Thyroid gland (tissue), 4 donors: ENCODE results near the gene CCL2. TPM values are rescaled to one million over a fixed set of nuclear protein-coding genes. Genes with fewer than 3 reads are reported as not detected.
"Not testable (repeated sequence)": the region's sequence is repeated elsewhere in the genome, so short reads cannot be mapped to it uniquely, and the experiment has no call there.

Source experiments
- DNase-seq, 2 donors: peaks; one replicate each; pipeline ENCODE4 v3.0.0-alpha.2; 2019
- H3K27ac ChIP-seq, 3 donors: fragments of 200-600 bp; sonication (generic); 1 replicate in 2 of 3; 2 replicates in 1 of 3; pipeline ENCODE4 v1.5.1; 2016 to 2019; ENCODE audit warnings: mild to moderate bottlenecking in 1 of 3, moderate library complexity in 1 of 3
- H3K27me3 ChIP-seq: fragments of 200-600 bp; sonication (generic); one replicate; pipeline ENCODE4 v1.5.1; 2019
- H3K36me3 ChIP-seq, 2 donors: fragments of 200-600 bp; sonication (generic); one replicate each; pipeline ENCODE4 v1.5.1; 2016 to 2019
- H3K4me1 ChIP-seq, 2 donors: fragments of 200-600 bp; sonication (generic); one replicate each; pipeline ENCODE4 v1.5.1; 2017 to 2019
- H3K4me3 ChIP-seq, 3 donors: fragments of 200-600 bp; sonication (generic); replicated peaks in 1 of 3; 1 replicate in 2 of 3; 2 replicates in 1 of 3; pipeline ENCODE4 v1.5.1; 2016; ENCODE audit warnings: mild to moderate bottlenecking in 1 of 3
- H3K9me3 ChIP-seq: fragments of 200-600 bp; sonication (generic); one replicate; pipeline ENCODE4 v1.5.1; 2017
- POLR2A ChIP-seq, 2 donors: fragments of 450-650 bp; IDR thresholded peaks; one replicate each; pipeline ENCODE4 v1.6.1; 2017; ENCODE audit warnings: antibody characterized with exemption in 2 of 2, mild to moderate bottlenecking in 2 of 2, moderate library complexity in 1 of 2
- WGBS, 2 donors: methylation state at CpG; one replicate each; pipeline ENCODE4 v1.1.5; 2017; 5-methylcytosine and 5-hydroxymethylcytosine counted together
- intact Hi-C: fragments of 100-400 bp; cut with DNase I; formaldehyde crosslinking; loops from one replicate; pipeline ENCODE4 v1.15.1; 2023
- total RNA-seq, 4 donors: library from RNA; depleted of rRNA; stranded (reverse); fragments of >200 nt; gene quantifications; one replicate each; pipeline ENCODE4 v1.2.3, GENCODE V29; 2016
- TF ChIP-seq, protein P1 (sequence below), 6 experiments: fragments of 200-600 bp in 3 of 6; fragments of 450-650 bp in 3 of 6; sonication (generic) in 3 of 6; IDR thresholded peaks; one replicate each; pipeline ENCODE4 v1.5.1; 2016 to 2019; ENCODE audit warnings: antibody characterized with exemption in 6 of 6, mild to moderate bottlenecking in 2 of 6, inconsistent platforms in 1 of 6, moderate library complexity in 1 of 6

CCL2 gene
- total RNA-seq, 4 donors from 2014 or later = 11.7 to 39.4 (median 23.6) TPM

- intact Hi-C loops = no loop called here
- TF ChIP-seq POLR2A (IDR thresholded peaks at IDR 0.05) = no peak
- TF ChIP-seq, protein P1, sequence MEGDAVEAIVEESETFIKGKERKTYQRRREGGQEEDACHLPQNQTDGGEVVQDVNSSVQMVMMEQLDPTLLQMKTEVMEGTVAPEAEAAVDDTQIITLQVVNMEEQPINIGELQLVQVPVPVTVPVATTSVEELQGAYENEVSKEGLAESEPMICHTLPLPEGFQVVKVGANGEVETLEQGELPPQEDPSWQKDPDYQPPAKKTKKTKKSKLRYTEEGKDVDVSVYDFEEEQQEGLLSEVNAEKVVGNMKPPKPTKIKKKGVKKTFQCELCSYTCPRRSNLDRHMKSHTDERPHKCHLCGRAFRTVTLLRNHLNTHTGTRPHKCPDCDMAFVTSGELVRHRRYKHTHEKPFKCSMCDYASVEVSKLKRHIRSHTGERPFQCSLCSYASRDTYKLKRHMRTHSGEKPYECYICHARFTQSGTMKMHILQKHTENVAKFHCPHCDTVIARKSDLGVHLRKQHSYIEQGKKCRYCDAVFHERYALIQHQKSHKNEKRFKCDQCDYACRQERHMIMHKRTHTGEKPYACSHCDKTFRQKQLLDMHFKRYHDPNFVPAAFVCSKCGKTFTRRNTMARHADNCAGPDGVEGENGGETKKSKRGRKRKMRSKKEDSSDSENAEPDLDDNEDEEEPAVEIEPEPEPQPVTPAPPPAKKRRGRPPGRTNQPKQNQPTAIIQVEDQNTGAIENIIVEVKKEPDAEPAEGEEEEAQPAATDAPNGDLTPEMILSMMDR (IDR thresholded peaks at IDR 0.05) = no peak
- Histone ChIP-seq H3K36me3 (no peaks in the 10 kb centered on the region), H3K4me1 (peaks cover 11 to 23% of the 10 kb centered on the region in 2 donors), H3K4me3 (no peak overlapping the region), H3K27me3 (no peaks in the 10 kb centered on the region), H3K9me3 (no peaks in the 10 kb centered on the region), H3K27ac (no peak overlapping the region)
- no peak for DNase-seq
- WGBS, 2 donors = 83 to 86% methylated on average over 3 of the region's 3 CpGs
Observed at GRCh38 chr17:34222722-34223497, 32.2 kb upstream of the CCL2 start.

DNA sequence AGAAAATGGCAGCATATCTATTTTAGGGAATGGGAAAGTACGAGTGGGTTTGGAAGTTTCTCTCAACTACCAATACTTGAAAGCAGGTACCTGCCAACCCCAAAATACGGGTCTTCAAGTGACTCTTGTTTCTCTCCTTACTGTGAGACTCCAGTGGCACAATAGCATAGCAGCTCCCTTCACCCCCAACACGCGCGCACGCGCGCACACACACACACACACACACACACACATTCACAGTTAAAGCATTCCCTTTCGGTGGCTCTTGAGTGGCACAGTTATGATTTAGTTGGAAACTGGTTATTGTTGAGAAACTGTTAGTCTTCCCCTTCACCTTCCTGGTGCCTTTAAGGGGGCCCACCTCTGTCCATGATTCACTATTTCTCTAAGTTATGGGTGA lies 30.0 kb upstream of the CCL2 start:
- Histone ChIP-seq H3K4me1 (peaks cover 11 to 23% of the 10 kb centered on the region in 2 donors), H3K9me3 (no peaks in the 10 kb centered on the region), H3K4me3 (no peak overlapping the region), H3K36me3 (no peaks in the 10 kb centered on the region), H3K27ac (no peak overlapping the region), H3K27me3 (no peaks in the 10 kb centered on the region)
- intact Hi-C loops = no loop called here
- no peak for DNase-seq
- TF ChIP-seq, protein P1 (IDR thresholded peaks at IDR 0.05) = no peak
- no peak for TF ChIP-seq POLR2A (IDR thresholded peaks at IDR 0.05)
- WGBS, 2 donors = 80 to 90% methylated on average over 9 of the region's 9 CpGs

DNA sequence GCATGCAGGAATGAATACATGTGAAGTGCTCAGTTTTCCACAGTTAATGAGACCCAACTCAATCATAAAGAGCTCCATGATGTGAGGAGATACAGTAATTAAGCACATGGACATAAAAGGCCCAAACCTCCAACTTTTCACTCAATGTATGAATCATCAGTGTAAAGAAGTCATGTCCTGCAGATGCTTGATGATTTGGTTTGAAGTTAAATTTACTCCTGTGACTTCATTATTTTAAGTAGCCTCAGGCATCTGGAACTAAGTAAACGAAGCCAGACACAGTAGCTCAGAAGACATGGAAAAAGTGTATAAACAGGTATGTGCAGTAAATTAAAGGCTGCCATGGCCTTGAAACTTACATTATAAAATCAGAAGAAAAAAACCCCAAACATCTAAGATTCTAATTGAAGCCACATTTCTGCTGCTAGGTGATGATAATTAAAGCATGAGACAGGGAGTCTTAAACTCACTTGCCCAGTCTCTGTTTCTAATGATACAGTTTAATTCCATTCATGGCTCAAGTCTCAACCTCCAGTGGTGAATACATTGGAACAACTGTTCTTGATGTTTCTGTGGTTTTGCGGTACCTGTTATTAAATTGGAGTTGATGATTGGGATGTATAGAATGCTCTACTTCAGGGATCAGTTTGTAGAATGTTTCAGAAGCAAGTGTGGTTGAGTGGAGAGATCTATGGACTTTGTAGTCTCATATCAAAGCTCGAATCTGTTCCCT lies 28.9 kb upstream of the CCL2 start:
- Histone ChIP-seq H3K9me3 (no peaks in the 10 kb centered on the region), H3K27ac (peak overlapping the region in 2 of 3 donors; percentile 44 to 52), H3K4me1 (peaks cover 11 to 23% of the 10 kb centered on the region in 2 donors), H3K4me3 (no peak overlapping the region), H3K36me3 (no peaks in the 10 kb centered on the region), H3K27me3 (no peaks in the 10 kb centered on the region)
- TF ChIP-seq, protein P1 (IDR thresholded peaks at IDR 0.05) = no peak
- TF ChIP-seq POLR2A (IDR thresholded peaks at IDR 0.05) = no peak
- intact Hi-C loops = no loop called here
- 73 to 80% methylated on average over 3 of the region's 3 CpGs for WGBS, 2 donors
- DNase-seq = no peak

DNA sequence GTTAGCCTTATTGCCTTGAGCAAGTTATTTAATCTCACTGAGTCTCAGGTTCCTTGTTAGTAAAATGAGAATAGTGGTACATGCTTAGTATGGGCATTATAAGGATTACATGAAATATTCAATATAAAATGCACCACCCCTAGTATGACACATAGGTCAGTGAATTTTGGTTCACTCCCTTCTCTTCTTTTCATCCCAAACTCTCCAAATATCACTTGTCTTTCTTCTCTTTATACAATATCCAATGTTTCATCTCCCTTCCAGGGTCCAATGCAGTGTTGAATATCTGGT lies 28.4 kb upstream of the CCL2 start:
- H3K36me3 ChIP-seq = no peaks in the 10 kb centered on the region
- no peak for DNase-seq
- intact Hi-C loops = no loop called here
- peak overlapping the region in 2 of 3 donors; percentile 17 to 52 for H3K27ac ChIP-seq
- no peaks in the 10 kb centered on the region for H3K9me3 ChIP-seq
- H3K4me1 ChIP-seq = peaks cover 11 to 23% of the 10 kb centered on the region in 2 donors
- H3K27me3 ChIP-seq = no peaks in the 10 kb centered on the region
- H3K4me3 ChIP-seq = no peak overlapping the region
- TF ChIP-seq, protein P1 (IDR thresholded peaks at IDR 0.05) = no peak
- TF ChIP-seq POLR2A (IDR thresholded peaks at IDR 0.05) = no peak

DNA sequence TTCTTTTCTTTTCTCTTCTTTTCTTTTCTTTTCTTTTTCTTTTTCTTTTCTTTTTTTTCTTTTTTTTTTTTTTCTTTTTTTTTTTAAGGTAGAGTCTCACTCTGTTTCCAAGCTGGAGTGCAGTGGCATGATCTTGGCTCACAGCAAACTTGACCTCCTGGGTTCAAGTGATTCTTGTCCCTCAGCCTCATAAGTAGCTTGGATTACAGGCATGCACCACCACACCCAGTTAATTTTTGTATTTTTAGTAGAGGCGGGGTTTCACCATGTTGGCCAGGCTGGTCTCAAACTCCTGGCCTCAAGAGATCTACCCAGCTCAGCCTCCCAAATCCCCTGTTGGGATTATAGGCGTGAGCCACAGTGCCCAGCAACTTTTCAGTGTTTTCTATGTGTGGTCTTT lies 27.8 kb upstream of the CCL2 start:
- intact Hi-C loops, H3K36me3 ChIP-seq, H3K9me3 ChIP-seq, H3K27me3 ChIP-seq, H3K4me3 ChIP-seq: not testable (repeated sequence)
- peak in 1 of 2 donors; percentile 42 for DNase-seq
- H3K4me1 ChIP-seq = peaks cover 11 to 23% of the 10 kb centered on the region in 2 donors
- peak overlapping the region in 1 of 3 donors; percentile 45 for H3K27ac ChIP-seq
- 50 to 69% methylated on average over 2 of the region's 2 CpGs for WGBS, 2 donors
